OCI-LY3 (cell line): Measurements from ENCODE around the gene NFIA.

Source experiments
- H2AFZ ChIP-seq: fragments of 200-600, 300-600 bp; shearing (Covaris generic); 2 replicates; pipeline ENCODE4 v1.6.0; 2014; ENCODE audit warnings: antibody characterized with exemption, low read depth, low read length
- H3K27ac ChIP-seq: fragments of 200-600, 300-600 bp; sonication (generic); 2 replicates; pipeline ENCODE4 v1.5.1; 2014; ENCODE audit warnings: mild to moderate bottlenecking, low read length, moderate library complexity, mixed read lengths
- H3K27me3 ChIP-seq: fragments of 200-600, 300-600 bp; sonication (generic); 2 replicates; pipeline ENCODE4 v1.6.1; 2014; ENCODE audit warnings: low read depth, low read length, mixed read lengths
- H3K36me3 ChIP-seq: fragments of 200-600, 300-600 bp; sonication (generic); replicated peaks from 2 replicates; pipeline ENCODE3; 2014; ENCODE audit warnings: low read depth, low read length, mixed read lengths
- H3K4me1 ChIP-seq: fragments of 300-600, 200-600 bp; sonication (generic); 2 replicates; pipeline ENCODE4 v1.6.1; 2014; ENCODE audit warnings: low read length, mixed read lengths
- H3K4me2 ChIP-seq: fragments of 200-600, 300-600 bp; sonication (generic); 2 replicates; pipeline ENCODE4 v1.6.1; 2014; ENCODE audit warnings: low read length, mixed read lengths
- H3K4me3 ChIP-seq: fragments of 300-600, 200-600 bp; sonication (generic); 2 replicates; pipeline ENCODE4 v1.5.1; 2014; ENCODE audit warnings: antibody characterized with exemption, mild to moderate bottlenecking, low read length, moderate library complexity
- H3K79me2 ChIP-seq: fragments of 300-600, 200-600 bp; shearing (Covaris generic); 2 replicates; pipeline ENCODE4 v1.6.1; 2014; ENCODE audit warnings: mild to moderate bottlenecking, low read length, mixed read lengths
- H3K9ac ChIP-seq: fragments of 300-600, 200-600 bp; shearing (Covaris generic); 2 replicates; pipeline ENCODE4 v1.6.0; 2014; ENCODE audit warnings: mild to moderate bottlenecking, low read length, moderate library complexity
- H3K9me3 ChIP-seq: fragments of 200-600, 300-600 bp; shearing (Covaris generic); 2 replicates; pipeline ENCODE4 v1.6.1; 2014; ENCODE audit warnings: low read length, mixed read lengths; ENCODE audit not compliant: insufficient read depth
- H4K20me1 ChIP-seq: fragments of 200-600, 300-600 bp; sonication (generic); 2 replicates; pipeline ENCODE4 v1.6.1; 2016; ENCODE audit warnings: low read length, mixed read lengths; ENCODE audit not compliant: insufficient read depth
- CTCF ChIP-seq: fragments of 200-600, 300-600 bp; sonication (generic); IDR thresholded peaks from 2 replicates; pipeline ENCODE4 v1.5.1; 2014; ENCODE audit warnings: antibody characterized with exemption, low read length, low read depth
- EZH2phosphoT487 ChIP-seq: fragments of 200-600 bp; shearing (Covaris generic); IDR thresholded peaks from 2 replicates; pipeline ENCODE4 v1.6.1; 2018; ENCODE audit warnings: antibody characterized with exemption, mixed run types, low read depth

The NFIA gene

DNA sequence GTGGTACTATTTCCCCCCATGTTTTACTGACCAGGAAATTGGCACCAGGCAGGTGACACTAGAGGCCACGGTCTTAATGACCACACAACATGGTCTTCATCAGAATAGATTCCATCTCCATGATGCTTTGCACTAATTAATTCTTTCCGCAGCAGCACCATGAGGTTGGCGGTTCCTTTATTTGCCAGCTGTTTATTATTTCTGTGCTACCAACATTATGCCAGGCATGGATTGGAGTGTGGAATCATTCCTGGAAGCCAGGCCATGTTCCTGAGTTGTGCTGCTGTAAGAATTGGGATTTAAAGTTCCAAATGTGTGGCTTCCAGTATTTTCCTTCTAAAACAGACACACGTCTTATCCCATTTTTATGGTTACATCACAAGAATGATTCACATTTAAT is 107.8 kb downstream of the NFIA start:
- no peaks in the 10 kb centered on the region for H3K36me3 ChIP-seq
- H3K9me3 ChIP-seq = no peaks in the 10 kb centered on the region
- no peaks in the 10 kb centered on the region for H3K4me1 ChIP-seq
- no peak overlapping the region for H3K4me2 ChIP-seq
- H3K4me3 ChIP-seq = no peak overlapping the region
- no peaks in the 10 kb centered on the region for H4K20me1 ChIP-seq
- no peaks in the 10 kb centered on the region for H3K79me2 ChIP-seq
- no peak overlapping the region for H3K27ac ChIP-seq
- H3K27me3 ChIP-seq = no peaks in the 10 kb centered on the region
- TF ChIP-seq CTCF (no peak), EZH2phosphoT487 (no peak)
- H2AFZ ChIP-seq = no peak overlapping the region
- no peak overlapping the region for H3K9ac ChIP-seq

- Histone ChIP-seq H3K9me3 (no peaks in the 10 kb centered on the region), H3K27me3 (no peaks in the 10 kb centered on the region), H3K9ac (no peak overlapping the region), H3K4me3 (no peak overlapping the region), H2AFZ (no peak overlapping the region), H3K4me1 (no peaks in the 10 kb centered on the region), H3K4me2 (no peak overlapping the region), H3K27ac (no peak overlapping the region), H4K20me1 (no peaks in the 10 kb centered on the region), H3K79me2 (no peaks in the 10 kb centered on the region), H3K36me3 (no peaks in the 10 kb centered on the region)
- TF ChIP-seq EZH2phosphoT487 (no peak), CTCF (no peak)
Observed at GRCh38 chr1:61190618-61191432, 108.5 kb downstream of the NFIA start.

- Histone ChIP-seq H3K79me2 (no peaks in the 10 kb centered on the region), H3K4me1 (no peaks in the 10 kb centered on the region), H3K4me3 (no peak overlapping the region), H3K9me3 (no peaks in the 10 kb centered on the region), H3K27ac (no peak overlapping the region), H4K20me1 (no peaks in the 10 kb centered on the region), H3K9ac (no peak overlapping the region), H3K36me3 (no peaks in the 10 kb centered on the region), H3K27me3 (no peaks in the 10 kb centered on the region), H3K4me2 (no peak overlapping the region), H2AFZ (no peak overlapping the region)
- TF ChIP-seq EZH2phosphoT487 = no peak
- TF ChIP-seq CTCF = no peak
Observed at GRCh38 chr1:61191433-61191720, 109.0 kb downstream of the NFIA start.

- no peaks in the 10 kb centered on the region for H3K36me3 ChIP-seq
- TF ChIP-seq EZH2phosphoT487 (no peak), CTCF (no peak)
- no peak overlapping the region for H2AFZ ChIP-seq
- H3K27ac ChIP-seq = no peak overlapping the region
- H3K4me2 ChIP-seq = no peak overlapping the region
- H3K27me3 ChIP-seq = no peaks in the 10 kb centered on the region
- no peaks in the 10 kb centered on the region for H3K9me3 ChIP-seq
- H3K9ac ChIP-seq = no peak overlapping the region
- no peak overlapping the region for H3K4me3 ChIP-seq
- H3K4me1 ChIP-seq = no peaks in the 10 kb centered on the region
- no peaks in the 10 kb centered on the region for H4K20me1 ChIP-seq
- no peaks in the 10 kb centered on the region for H3K79me2 ChIP-seq
Observed at GRCh38 chr1:61192663-61193330, 110.4 kb downstream of the NFIA start.
